ENCODE results near the gene EIF2D.

EIF2D gene

GRCh38 chr1:206578068-206578977, 33.9 kb downstream of the EIF2D start:
- H3K4me3 ChIP-seq (ENCODE audit: control insufficient read depth, low read depth, low read length) = no peak overlapping the region
- no peak for TF ChIP-seq CTCF (IDR thresholded peaks at IDR 0.05; ENCODE audit: control insufficient read depth, insufficient read depth, low read depth, low read length, missing control alignments)
- DNase-seq (ENCODE audit: low read depth) = peak; percentile 10

- TF ChIP-seq CTCF (IDR thresholded peaks at IDR 0.05; ENCODE audit: control insufficient read depth, insufficient read depth, low read depth, low read length, missing control alignments) = no peak
- DNase-seq (ENCODE audit: low read depth) = no peak
- no peak overlapping the region for H3K4me3 ChIP-seq (ENCODE audit: control insufficient read depth, low read depth, low read length)
Measured at GRCh38 chr1:206577626-206578025, 34.6 kb downstream of the EIF2D start.

GRCh38 chr1:206575894-206576737, 36.1 kb downstream of the EIF2D start:
- no peak for TF ChIP-seq CTCF (IDR thresholded peaks at IDR 0.05; ENCODE audit: control insufficient read depth, insufficient read depth, low read depth, low read length, missing control alignments)
- H3K4me3 ChIP-seq (ENCODE audit: control insufficient read depth, low read depth, low read length) = no peak overlapping the region
- no peak for DNase-seq (ENCODE audit: low read depth)

GRCh38 chr1:206575165-206575893, 36.9 kb downstream of the EIF2D start:
- no peak for TF ChIP-seq CTCF (IDR thresholded peaks at IDR 0.05; ENCODE audit: control insufficient read depth, insufficient read depth, low read depth, low read length, missing control alignments)
- DNase-seq (ENCODE audit: low read depth) = peak; percentile 51
- no peak overlapping the region for H3K4me3 ChIP-seq (ENCODE audit: control insufficient read depth, low read depth, low read length)

- no peak overlapping the region for H3K4me3 ChIP-seq (ENCODE audit: control insufficient read depth, low read depth, low read length)
- no peak for DNase-seq (ENCODE audit: low read depth)
- TF ChIP-seq CTCF (IDR thresholded peaks at IDR 0.05; ENCODE audit: control insufficient read depth, insufficient read depth, low read depth, low read length, missing control alignments) = no peak
Measured at GRCh38 chr1:206573762-206574161, 38.5 kb downstream of the EIF2D start.

- no peak overlapping the region for H3K4me3 ChIP-seq (ENCODE audit: control insufficient read depth, low read depth, low read length)
- TF ChIP-seq CTCF (IDR thresholded peaks at IDR 0.05; ENCODE audit: control insufficient read depth, insufficient read depth, low read depth, low read length, missing control alignments) = no peak
- no peak for DNase-seq (ENCODE audit: low read depth)
Measured at GRCh38 chr1:206573319-206573718, 38.9 kb downstream of the EIF2D start.
